GM12864 (cell line): ENCODE data around the gene THADA.

ENCODE experiments used
- DNase-seq: peaks from one replicate; pipeline ENCODE4 v3.0.0-alpha.2; 2011; ENCODE audit warnings: low read depth
- H3K4me3 ChIP-seq: 2 replicates; pipeline ENCODE4 v1.5.1; 2011; ENCODE audit warnings: mild to moderate bottlenecking, low read depth, low read length, control low read depth
- CTCF ChIP-seq: IDR thresholded peaks from 2 replicates; pipeline ENCODE4 v1.5.1; 2011; ENCODE audit warnings: low read depth, mild to moderate bottlenecking, moderate library complexity, low read length, control low read depth, inconsistent platforms; ENCODE audit errors: missing control alignments

THADA gene

GRCh38 chr2:43443282-43443681, 152.6 kb downstream of the THADA start:
- DNase-seq: no peak
- no peak overlapping the region for H3K4me3 ChIP-seq
- TF ChIP-seq CTCF: no peak

DNA sequence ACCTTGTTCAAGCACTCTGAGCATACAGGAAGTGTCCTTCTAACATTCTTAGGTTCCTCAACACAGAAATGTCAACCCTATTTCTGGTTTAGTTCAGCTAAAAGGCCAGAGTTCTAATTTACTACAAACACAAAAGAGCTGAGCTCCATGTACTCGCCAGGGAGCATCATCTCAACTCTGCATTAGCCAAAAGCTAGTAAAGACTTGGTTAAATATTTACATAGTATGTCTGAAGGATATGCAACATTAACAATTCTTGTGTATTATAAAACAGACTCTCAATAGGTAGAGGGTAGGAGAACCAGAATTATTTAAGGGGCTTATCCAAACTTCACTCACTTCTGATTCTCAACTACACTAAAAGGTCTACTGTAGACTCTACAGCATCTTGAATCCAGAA, 154.6 kb downstream of the THADA start:
- DNase-seq: no peak
- no peak for TF ChIP-seq CTCF
- H3K4me3 ChIP-seq: no peak overlapping the region

DNA sequence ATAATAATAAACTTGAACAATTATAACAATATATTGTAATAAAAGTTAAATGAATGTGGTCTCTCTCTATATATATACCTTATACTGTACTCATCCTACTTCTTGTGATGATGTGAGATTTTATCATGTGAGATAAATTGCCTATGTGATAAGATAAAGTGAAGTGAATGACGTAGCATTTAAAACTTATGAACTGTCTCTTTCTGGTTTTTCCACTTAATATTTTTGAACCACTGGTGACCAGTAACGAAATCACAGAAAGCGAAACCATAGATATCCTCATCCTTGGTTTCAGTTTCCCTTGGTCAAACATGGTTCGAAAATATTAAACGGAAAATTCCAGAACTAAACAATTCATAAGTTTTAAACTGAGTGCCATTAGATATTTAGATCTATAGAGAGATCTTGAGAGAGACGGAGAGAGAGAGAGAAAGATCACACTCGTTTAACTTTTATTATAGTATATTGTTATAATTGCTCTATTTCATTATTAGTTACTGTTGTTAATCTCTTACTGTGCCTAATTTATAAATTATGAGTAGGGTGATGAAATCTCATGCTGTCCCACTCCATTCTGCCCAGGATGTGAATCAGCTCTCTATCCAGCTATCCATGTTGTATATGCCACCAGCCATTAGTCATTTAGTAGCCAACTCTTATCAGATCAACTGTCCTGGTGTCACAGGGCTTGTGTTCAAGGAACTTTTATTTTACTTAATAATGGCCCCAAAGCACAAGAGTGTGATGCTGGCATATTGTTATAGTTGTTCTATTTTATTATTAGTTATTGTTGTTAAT, 156.8 kb downstream of the THADA start:
- no peak for DNase-seq
- H3K4me3 ChIP-seq: no peak overlapping the region
- no peak for TF ChIP-seq CTCF

- TF ChIP-seq CTCF: no peak
- no peak overlapping the region for H3K4me3 ChIP-seq
- no peak for DNase-seq
These were observed 157.5 kb downstream of the THADA start for GRCh38 chr2:43438342-43438741.

- TF ChIP-seq CTCF: no peak
- no peak for DNase-seq
- H3K4me3 ChIP-seq: no peak overlapping the region
These were observed 158.5 kb downstream of the THADA start for GRCh38 chr2:43437363-43437762.

DNA sequence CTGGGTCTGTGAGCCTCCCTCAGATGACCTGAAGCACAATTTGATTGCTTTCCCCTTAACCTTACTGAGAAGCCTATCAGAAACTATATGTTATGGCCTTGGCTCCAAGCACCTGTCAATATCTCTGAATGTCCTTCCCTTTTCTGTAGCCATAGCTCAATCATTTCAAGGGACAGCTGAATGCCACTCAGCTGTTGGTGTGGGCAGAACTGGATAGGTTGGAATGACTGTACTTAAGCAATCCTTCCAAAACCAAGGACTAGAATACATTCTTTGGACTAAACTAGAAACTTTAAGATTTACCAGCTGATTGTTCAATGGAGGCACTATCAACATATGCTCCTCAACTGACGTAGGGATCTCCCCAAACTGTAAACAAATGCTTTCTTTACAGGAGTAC, 159.4 kb downstream of the THADA start:
- no peak for TF ChIP-seq CTCF
- DNase-seq: no peak
- H3K4me3 ChIP-seq: no peak overlapping the region

GRCh38 chr2:43435746-43436145, 160.1 kb downstream of the THADA start:
- H3K4me3 ChIP-seq: no peak overlapping the region
- DNase-seq: no peak
- TF ChIP-seq CTCF: no peak
